Transverse colon (tissue), 4 donors: Measurements from ENCODE around the gene KRTAP10-8. TPM values are rescaled to one million over a fixed set of nuclear protein-coding genes. Genes with fewer than 3 reads are reported as not detected.
"Not testable (repeated sequence)": the region's sequence is repeated elsewhere in the genome, so short reads cannot be mapped to it uniquely, and the experiment has no call there.

Source experiments
- DNase-seq: peaks from one replicate; pipeline ENCODE4 v3.0.0-alpha.2; 2019
- H3K27ac ChIP-seq, 4 donors: fragments of 200-600 bp; sonication (generic); 2 replicates each; pipeline ENCODE4 v1.5.1; 2016 to 2018; ENCODE audit warnings: inconsistent platforms in 4 of 4
- H3K27me3 ChIP-seq: fragments of 200-600 bp; sonication (generic); 2 replicates; pipeline ENCODE4 v1.5.1; 2017; ENCODE audit warnings: inconsistent platforms
- H3K36me3 ChIP-seq, 4 donors: fragments of 200-600 bp; sonication (generic); 2 replicates each; pipeline ENCODE4 v1.5.1; 2017 to 2019; ENCODE audit warnings: inconsistent platforms in 4 of 4
- H3K4me1 ChIP-seq, 4 donors: fragments of 200-600 bp; sonication (generic); 2 replicates each; pipeline ENCODE4 v1.5.1; 2017 to 2020; ENCODE audit warnings: inconsistent platforms in 4 of 4
- H3K4me3 ChIP-seq, 4 donors: fragments of 200-600 bp; sonication (generic); 1 replicate in 1 of 4; 2 replicates in 3 of 4; pipeline versions ENCODE4 v1.5.1 to v1.6.1; 2017 to 2019; ENCODE audit warnings: inconsistent platforms in 4 of 4
- H3K9me3 ChIP-seq, 2 donors: fragments of 200-600 bp; sonication (generic); 2 replicates each; pipeline ENCODE4 v1.5.1; 2017 to 2019; ENCODE audit warnings: inconsistent platforms in 2 of 2
- EP300 ChIP-seq: sonication (generic); formaldehyde crosslinking; IDR thresholded peaks from one replicate; pipeline ENCODE4 v1.6.1; 2017; ENCODE audit warnings: antibody characterized with exemption, low read depth
- POLR2A ChIP-seq: fragments of 450-650 bp; IDR thresholded peaks from one replicate; pipeline ENCODE4 v1.6.1; 2016; ENCODE audit warnings: antibody characterized with exemption, mild to moderate bottlenecking, moderate library complexity
- POLR2AphosphoS5 ChIP-seq, 3 donors: sonication (generic); formaldehyde crosslinking; IDR thresholded peaks; one replicate each; pipeline ENCODE4 v1.6.1; 2016; ENCODE audit warnings: antibody characterized with exemption in 3 of 3
- WGBS, 2 donors: methylation state at CpG; one replicate each; pipeline ENCODE4 v1.1.5; 2018; ENCODE audit warnings: low coverage in 1 of 2; 5-methylcytosine and 5-hydroxymethylcytosine counted together
- in situ Hi-C, 4 donors: fragments of 200-750 bp; cut with MboI; loops; one replicate each; pipeline versions ENCODE4 v1.15.0 to v1.15.1; 2017; ENCODE audit warnings: low sequenced_read_pairs in 3 of 4, low pct_ligation_motif_present in 1 of 4, low pct_unique_long_range_greater_than_20kb in 1 of 4
- intact Hi-C: fragments of 100-400 bp; cut with DNase I; formaldehyde crosslinking; loops from one replicate; pipeline ENCODE4 v1.15.1; 2023; ENCODE audit warnings: low total_unique reads
- total RNA-seq, 4 donors: library from RNA; depleted of rRNA; stranded (reverse); fragments of >200 nt; gene quantifications; one replicate each; pipeline ENCODE4 v1.1.0, GENCODE V29; 2016
- TF ChIP-seq, protein P1 (sequence below), 5 experiments: fragments of 200-600 bp in 3 of 5; fragments of 450-650 bp in 2 of 5; sonication (generic) in 3 of 5; IDR thresholded peaks; 1 replicate in 2 of 5; 2 replicates in 3 of 5; pipeline ENCODE4 v1.5.1; 2016 to 2017; ENCODE audit warnings: antibody characterized with exemption in 5 of 5, inconsistent platforms in 3 of 5, mild to moderate bottlenecking in 2 of 5, moderate library complexity in 1 of 5

KRTAP10-8 gene
- total RNA-seq, 4 donors from 2014 or later = not detected

DNA sequence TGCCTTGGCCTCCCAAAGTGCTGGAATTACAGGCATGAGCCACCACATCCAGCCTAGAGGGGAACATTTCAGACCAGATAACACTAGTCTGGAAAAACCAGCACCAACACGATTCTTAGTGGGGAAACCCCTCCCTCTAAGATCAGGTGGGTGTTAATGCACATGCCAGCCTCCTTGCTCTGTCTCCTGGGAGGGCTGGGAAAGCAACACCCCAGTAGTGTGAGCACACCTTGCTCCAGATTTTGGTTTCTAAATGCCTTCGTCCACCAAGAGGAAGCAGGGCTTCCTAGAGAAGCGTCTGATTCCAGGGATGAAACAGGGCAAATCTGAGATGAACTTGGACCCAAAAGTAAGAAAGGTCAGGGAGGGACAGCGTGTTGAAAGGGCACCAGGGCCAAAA, 40.6 kb upstream of the KRTAP10-8 start:
- Histone ChIP-seq H3K27me3 (peaks cover 4% of the 10 kb centered on the region), H3K4me3 (no peak overlapping the region), H3K4me1 (peaks cover 0 to 11% (median 8%) of the 10 kb centered on the region in 4 donors), H3K9me3 (no peaks in the 10 kb centered on the region), H3K36me3 (no peaks in the 10 kb centered on the region), H3K27ac (no peak overlapping the region)
- WGBS, 2 donors = 66 to 87% methylated on average over 3 to 4 of the region's 4 CpGs
- TF ChIP-seq POLR2AphosphoS5 (IDR thresholded peaks at IDR 0.05) = no peak
- TF ChIP-seq EP300 = no peak
- in situ Hi-C loops = no loop called here
- intact Hi-C loops = no loop called here
- no peak for DNase-seq

DNA sequence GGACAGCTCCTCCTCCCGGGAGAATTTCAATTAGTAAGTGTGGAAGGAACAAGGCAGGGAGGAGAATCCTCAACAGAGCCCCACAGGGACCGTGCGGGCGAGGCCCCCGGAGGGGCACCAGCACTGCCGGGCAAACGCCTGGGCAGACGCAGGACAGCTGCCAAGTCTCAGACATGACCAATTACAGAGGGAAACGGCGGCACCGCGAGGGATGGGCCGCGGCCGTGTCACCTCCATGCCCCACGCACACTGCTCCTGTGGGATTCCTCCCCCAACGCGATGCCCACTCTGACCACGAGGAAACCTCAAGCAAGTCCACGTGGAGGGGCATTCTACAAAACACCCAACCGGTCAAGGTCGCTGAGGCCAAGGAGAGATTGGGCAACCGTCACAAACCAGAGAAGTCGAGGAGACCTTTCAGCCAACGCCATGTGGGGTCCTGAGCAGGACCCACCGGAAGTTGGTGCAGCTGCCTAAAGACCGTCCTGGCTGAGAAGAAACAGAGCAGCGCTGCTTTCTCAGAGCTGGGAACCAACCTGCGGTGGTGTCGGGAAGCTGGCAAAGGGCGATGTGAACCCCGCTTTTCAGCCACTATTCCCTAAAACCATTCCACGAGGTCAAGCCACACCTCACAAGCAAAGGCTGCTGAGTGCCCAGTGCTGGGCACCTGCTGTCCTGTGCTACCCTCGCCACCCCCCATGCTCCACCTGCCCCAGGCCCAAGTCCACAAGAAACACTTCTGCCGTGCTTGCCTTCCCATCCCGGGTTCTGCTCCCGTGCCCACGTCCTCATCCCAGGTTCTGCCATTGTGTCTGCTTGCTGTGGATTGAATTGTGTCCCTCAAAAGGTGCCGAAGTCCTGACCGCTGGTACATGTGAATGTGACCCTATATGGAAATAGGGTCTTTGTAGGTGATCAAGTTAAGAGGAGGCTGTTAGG, 39.8 kb upstream of the KRTAP10-8 start:
- peaks cover 4% of the 10 kb centered on the region for H3K27me3 ChIP-seq
- TF ChIP-seq EP300 = no peak
- no peak for TF ChIP-seq POLR2A
- TF ChIP-seq POLR2AphosphoS5 (IDR thresholded peaks at IDR 0.05) = no peak
- TF ChIP-seq, protein P1, sequence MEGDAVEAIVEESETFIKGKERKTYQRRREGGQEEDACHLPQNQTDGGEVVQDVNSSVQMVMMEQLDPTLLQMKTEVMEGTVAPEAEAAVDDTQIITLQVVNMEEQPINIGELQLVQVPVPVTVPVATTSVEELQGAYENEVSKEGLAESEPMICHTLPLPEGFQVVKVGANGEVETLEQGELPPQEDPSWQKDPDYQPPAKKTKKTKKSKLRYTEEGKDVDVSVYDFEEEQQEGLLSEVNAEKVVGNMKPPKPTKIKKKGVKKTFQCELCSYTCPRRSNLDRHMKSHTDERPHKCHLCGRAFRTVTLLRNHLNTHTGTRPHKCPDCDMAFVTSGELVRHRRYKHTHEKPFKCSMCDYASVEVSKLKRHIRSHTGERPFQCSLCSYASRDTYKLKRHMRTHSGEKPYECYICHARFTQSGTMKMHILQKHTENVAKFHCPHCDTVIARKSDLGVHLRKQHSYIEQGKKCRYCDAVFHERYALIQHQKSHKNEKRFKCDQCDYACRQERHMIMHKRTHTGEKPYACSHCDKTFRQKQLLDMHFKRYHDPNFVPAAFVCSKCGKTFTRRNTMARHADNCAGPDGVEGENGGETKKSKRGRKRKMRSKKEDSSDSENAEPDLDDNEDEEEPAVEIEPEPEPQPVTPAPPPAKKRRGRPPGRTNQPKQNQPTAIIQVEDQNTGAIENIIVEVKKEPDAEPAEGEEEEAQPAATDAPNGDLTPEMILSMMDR (IDR thresholded peaks at IDR 0.05) = no peak
- DNase-seq = no peak
- intact Hi-C loops = no loop called here
- H3K9me3 ChIP-seq = no peaks in the 10 kb centered on the region
- 88 to 89% methylated on average over 11 to 40 of the region's 40 CpGs for WGBS, 2 donors
- no peaks in the 10 kb centered on the region for H3K36me3 ChIP-seq
- H3K4me3 ChIP-seq = no peak overlapping the region
- no peak overlapping the region for H3K27ac ChIP-seq
- peaks cover 0 to 11% (median 8%) of the 10 kb centered on the region in 4 donors for H3K4me1 ChIP-seq
- in situ Hi-C loops = no loop called here

DNA sequence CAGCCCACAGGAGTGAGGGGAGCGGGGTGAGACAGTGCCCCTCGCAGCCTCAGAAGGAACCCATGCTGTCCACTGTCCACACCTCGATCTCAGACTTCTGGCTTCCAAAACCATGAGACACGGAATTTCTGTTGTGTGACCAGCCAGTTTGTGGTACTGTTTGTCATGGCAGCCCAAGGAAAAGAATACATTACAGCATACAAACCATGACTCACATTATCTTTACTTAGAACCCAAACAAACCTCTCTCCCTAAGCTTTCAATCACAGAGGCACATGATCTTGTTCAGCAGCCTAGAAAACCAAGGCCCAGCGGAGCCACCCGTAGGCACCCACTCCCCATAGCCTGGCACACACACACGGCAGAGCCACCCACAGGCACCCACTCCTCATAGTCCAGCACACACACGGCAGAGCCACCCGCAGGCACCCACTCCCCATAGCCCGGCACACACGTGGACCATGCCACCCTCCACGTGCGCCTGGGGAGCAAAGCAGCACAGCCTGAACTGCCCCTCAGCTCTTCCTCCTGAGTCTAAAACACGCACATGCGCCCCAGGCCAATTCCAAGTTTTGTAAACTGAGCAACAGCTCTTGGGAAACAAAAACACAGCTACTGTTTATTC, 38.8 kb upstream of the KRTAP10-8 start:
- in situ Hi-C loops (no loop called here), intact Hi-C loops (no loop called here)
- no peak for TF ChIP-seq EP300
- no peak for TF ChIP-seq POLR2AphosphoS5 (IDR thresholded peaks at IDR 0.05)
- no peak for TF ChIP-seq POLR2A
- TF ChIP-seq, protein P1 (IDR thresholded peaks at IDR 0.05) = no peak
- DNase-seq = no peak
- 75% methylated on average over 15 of the region's 15 CpGs; no CpG with 5 or more reads in 1 of the 2 donors for WGBS, 2 donors
- peaks cover 0 to 11% (median 8%) of the 10 kb centered on the region in 4 donors for H3K4me1 ChIP-seq
- no peak overlapping the region for H3K4me3 ChIP-seq
- H3K9me3 ChIP-seq = no peaks in the 10 kb centered on the region
- no peak overlapping the region for H3K27ac ChIP-seq
- peaks cover 4% of the 10 kb centered on the region for H3K27me3 ChIP-seq
- no peaks in the 10 kb centered on the region for H3K36me3 ChIP-seq

DNA sequence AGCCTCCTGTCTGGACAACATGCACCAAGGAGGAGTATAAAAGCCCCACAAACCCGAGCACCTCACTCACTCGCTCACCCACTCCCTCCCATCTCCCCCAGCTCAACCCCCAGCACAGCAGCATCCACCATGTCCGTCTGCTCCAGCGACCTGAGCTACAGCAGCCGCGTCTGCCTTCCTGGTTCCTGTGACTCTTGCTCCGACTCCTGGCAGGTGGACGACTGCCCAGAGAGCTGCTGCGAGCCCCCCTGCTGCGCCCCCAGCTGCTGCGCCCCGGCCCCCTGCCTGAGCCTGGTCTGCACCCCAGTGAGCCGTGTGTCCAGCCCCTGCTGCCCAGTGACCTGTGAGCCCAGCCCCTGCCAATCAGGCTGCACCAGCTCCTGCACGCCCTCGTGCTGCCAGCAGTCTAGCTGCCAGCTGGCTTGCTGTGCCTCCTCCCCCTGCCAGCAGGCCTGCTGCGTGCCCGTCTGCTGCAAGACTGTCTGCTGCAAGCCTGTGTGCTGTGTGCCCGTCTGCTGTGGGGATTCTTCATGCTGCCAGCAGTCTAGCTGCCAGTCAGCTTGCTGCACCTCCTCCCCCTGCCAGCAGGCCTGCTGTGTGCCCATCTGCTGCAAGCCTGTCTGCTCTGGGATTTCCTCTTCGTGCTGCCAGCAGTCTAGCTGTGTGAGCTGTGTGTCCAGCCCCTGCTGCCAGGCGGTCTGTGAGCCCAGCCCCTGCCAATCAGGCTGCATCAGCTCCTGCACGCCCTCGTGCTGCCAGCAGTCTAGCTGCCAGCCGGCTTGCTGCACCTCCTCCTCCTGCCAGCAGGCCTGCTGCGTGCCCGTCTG, 38.0 kb upstream of the KRTAP10-8 start, which contains the start of gene KRTAP10-4:
KRTAP10-4 (plus strand) TSS at position 100 of the 827 bp plus-strand sequence; CDS start at position 130, 30 bp downstream.
- H3K27me3 ChIP-seq, in situ Hi-C loops, H3K9me3 ChIP-seq, DNase-seq, intact Hi-C loops, H3K36me3 ChIP-seq: not testable (repeated sequence)
- peak within 1 kb of the TSS in 1 of 4 donors; percentile 61 for H3K27ac ChIP-seq
- H3K4me1 ChIP-seq = peaks cover 0 to 11% (median 8%) of the 10 kb centered on the region in 4 donors
- 36% methylated on average over 15 of the region's 25 CpGs; no CpG with 5 or more reads in 1 of the 2 donors for WGBS, 2 donors
- H3K4me3 ChIP-seq = peak within 1 kb of the TSS in 2 of 4 donors; percentile 17 to 24
